Measurements from ENCODE around the gene SLC16A4.
"Not testable (repeated sequence)": the region's sequence is repeated elsewhere in the genome, so short reads cannot be mapped to it uniquely, and the experiment has no call there.

The SLC16A4 gene

DNA sequence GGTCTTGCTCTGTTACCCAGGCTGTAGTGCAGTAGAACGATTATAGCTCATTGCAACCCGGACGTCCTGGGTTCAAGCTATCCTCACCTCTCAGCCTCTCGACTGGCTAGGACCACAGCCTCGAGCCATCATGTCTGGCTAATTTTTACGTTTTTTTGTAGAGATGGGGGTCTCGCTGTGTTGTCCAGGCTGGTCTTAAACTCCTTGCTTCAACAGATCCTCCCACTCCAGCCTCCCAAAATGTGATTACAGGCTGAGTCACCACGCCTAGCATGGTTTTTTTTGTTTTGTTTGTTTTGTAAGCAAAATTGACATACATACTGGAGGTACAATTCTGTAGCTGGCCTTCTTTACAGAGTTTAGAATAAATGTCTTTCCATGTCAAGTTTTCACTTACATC, 17.7 kb upstream of the SLC16A4 start:
- DNase-seq = no peak

DNA sequence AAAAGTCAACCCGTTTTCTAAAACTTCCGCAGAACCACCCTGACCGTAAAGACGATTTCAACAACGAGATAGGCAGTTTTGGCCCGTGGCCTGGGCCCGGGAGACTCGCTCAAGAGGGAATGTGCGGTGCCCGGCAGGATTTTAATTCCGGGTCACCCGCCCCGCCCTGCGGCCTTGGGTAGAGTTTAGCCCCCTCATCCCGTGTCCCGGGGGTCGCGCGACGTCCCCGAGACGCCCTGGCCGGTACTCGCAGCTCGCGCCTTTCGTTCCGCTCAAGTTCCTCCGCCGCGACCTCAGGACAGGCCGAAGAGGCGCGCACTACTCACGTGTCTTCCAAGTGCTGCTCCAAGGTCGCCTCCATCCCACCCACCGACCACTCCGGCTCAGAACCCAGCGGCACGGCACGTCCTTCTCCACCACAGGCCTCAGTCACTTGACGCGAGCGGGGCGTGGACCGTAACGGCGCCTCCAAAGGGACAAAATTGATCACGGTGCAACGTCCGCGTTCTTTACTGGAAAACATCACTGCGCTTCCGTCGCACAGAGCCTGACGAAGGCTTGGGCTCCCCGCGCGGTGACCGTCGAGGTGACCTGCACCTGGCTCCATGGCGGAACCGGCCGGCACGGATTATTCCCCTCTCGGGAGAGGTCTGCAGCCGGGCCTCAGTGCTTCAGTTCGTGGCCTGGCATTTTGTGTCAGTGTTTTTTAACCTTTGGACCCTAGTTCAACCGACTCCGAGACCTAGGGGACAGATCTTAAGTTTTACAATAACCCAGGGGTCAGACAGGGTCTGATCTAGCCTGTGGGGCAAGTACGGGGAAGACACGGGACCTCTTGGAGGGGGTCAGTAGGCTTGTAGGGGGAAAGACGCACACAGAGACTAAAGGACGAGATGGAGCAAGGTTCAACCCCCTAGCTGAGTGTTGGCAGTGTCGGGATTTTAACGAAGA, 16.7 kb upstream of the SLC16A4 start, which contains the start of gene LAMTOR5:
Gene LAMTOR5 (minus strand): TSS at position 435 of the 951 bp plus-strand sequence. CDS start 74 bp downstream, at position 361.
- peak; percentile 88 for DNase-seq

DNA sequence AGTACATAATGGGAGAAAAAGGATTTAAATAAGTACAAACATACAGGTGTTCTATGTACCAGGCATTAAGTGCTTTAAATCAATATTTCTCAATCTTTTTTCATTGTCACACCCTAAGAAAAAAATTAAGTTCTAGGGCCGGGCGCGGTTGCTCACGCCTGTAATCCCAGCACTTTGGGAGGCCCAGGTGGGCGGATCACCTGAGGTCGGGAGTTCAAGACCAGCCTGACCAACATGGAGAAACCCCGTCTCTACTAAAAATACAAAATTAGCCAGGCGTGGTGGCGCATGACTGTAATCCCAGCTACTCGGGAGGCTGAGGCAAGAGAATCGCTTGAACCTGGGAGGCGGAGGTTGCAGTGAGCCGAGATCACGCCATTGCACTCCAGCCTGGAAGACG, 15.6 kb upstream of the SLC16A4 start:
- DNase-seq = not testable (repeated sequence)

DNA sequence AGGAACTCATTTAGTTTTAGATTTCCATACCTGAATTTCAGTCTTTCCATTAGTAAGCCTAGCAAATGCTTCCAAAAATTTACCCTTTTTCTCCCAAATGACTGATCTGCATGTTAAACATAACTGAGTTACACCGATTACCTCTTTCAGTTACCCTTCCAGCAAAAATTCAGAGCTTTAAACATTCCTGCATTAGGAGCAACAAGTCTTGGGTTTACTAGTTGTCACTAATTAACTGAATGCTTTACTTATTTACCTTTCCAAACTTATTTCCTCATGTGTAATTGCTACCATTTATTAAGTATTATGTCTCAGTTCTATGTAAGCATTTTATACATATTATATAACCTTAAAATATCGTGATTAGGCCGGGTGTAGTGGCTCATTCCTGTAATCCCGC, 13.6 kb upstream of the SLC16A4 start:
- DNase-seq = no peak

DNA sequence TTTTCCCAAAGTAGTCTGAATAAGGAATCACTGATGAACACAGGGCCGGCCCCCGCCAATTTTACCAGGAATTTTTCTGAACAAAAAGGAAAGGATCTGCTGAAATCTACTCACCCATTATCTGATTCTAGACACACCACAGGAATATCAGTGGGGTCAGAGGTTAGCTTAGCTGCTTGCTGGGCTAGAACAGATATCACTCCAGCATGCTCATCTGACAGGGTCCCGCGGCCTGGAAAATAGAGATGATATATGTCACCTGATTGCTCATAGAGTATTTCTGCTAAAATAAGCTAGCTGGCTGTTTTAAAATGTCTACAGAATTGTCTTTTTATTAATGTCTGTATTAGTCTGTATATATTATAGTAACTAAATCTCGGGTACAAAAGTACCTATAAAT, 13.0 kb upstream of the SLC16A4 start:
- no peak for DNase-seq

DNA sequence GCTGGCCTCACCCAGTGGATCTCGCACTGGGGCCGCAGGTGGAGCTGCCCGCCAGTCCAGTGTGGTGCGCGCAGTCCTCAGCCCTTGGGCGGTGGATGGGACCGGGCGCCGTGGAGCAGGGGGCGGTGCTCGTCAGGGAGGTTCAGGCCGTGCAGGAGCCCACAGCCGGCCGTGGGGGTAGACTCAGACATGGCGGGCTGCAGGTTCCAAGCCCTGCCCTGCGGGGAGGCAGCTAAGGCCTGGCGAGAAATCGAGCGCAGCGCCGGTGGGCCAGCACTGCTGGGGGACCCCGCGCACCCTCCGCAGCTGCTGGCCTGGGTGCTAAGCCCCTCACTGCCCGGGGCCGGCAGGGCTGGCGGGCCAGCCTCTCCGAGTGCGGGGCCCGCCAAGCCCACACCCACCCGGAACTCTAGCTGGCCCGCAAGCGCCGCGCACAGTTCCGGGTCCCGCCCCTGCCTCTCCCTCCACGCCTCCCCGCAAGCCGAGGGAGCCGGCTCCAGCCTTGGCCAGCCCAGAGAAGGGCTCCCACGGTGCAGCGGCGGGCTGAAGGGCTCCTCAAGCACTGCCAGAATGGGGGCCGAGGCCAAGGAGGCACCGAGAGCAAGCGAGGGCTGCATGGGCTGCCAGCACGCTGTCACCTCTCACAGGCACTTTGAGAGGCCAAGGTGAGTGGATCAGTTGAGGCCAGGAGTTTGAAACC, 5.6 kb upstream of the SLC16A4 start:
- not testable (repeated sequence) for DNase-seq

DNA sequence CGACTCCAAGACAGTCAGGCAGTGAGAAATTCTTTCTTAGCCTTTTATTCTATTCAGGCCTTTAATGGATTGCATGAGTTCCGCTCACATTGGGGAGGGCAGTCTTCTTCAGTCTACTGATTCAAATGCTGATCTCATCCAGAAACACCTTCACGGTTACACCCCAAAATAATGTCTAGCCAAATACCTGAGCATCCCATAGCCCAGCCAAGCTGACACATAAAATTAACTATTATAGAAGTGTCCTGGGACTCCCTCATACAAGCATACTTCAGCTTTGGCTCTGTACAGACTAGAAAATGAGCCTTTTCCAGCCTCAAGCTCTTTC, 3.6 kb upstream of the SLC16A4 start:
- DNase-seq = no peak

DNA sequence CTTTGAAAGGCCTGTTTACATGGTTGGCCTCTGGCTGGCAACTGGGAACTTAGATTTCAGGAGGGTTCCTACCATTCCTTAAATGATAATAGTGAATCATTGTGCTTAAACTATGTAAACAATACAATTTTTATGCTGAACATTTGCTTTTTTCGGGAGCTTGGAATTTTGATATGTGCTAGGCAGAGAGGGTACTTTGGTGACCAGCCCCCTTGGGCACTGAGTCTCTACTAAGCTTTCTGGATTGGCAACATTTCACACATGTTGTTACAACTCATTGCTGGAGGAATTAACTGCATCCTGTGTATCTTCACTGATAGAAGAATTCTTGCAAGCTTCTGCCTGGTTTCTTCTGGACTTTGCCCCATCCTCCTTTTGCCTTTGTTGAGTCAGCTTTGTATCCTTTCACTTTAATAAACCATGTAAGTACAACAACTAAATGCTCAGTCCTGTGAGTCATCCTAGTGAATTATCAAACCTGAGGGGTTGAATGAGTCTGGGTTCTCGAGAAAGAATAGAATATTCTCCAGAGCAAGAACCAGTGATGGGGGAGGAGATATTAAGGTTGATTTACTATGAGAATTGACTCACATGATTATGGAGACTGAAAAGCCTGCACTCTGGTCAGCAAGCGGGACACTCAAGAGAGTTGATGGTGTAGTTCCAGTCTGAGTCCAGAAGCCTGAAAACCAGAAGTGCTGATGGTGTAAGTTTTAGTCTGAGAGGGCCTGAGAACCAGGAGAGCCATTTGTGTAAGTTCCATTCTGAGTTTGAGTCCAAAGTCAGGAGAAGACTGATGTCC, 3.1 kb upstream of the SLC16A4 start:
- no peak for DNase-seq

DNA sequence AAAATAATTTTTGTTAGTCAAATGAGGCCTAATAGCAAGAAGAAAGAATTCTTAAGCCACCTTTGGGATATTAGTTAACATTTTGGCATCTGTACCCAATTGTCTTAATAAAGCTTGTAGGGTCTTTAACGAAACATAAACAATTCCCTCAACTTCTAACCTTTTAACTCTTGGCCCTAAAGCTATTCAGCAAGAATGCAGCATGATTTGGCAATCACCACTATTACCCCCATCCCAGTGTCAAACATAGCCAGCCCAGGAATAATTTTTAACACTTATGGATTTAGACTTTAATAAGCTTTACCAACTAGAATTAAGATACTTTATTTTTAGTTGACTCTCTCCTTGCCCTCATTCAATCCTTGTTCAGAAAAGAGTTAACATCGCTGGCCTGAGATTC, 2.5 kb upstream of the SLC16A4 start:
- no peak for DNase-seq

DNA sequence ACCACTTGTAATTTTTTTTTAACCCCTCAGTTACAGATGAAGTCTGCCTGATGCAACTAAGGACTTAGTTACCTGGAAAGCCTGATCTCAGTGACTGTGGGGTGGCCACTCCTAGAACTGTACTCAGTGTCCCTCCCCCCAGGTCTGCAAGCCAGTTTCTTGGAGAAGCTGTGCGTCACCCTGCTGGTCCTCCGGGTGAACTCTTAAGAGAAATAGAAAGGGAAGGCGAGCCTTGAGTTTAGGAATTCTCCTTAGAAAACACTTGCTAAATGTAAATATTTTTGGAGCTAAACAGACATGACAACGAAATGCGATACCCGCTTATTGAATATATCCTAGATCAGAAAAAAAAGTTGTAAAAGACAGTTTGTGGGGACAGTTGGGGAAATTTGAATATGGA, 730 bp downstream of the SLC16A4 start:
- DNase-seq = no peak

DNA sequence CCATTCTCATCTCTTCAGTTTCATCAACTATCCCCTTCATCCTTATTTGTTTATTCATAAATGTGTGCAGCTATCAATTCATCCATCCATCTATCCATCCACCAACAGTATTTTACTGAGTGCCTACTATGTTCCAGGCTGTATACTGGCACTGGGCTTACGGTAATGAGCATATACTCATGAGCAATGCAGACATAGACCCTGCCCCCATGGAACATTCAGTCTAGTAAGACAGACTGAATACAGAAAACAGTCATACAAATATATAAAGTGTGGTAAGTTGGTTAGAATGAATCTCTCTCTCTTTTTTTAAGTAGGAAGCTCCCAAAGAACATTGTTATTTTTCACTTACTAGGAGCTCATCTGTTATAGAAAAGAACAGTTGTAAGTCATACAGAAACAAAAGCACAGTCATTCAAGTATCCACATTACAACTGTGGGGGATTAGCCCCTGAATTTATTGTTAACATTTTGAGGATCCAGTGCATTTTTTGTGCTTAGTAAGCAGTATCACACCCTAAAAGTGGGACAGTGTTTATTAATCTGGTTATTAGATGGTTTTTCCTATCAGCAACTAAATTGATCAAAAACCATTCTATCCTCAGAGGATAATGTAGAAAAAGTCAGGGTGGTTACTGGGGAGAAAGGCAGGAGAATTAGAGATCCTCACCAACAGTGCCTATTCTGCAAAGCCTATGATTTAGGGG, 3.6 kb downstream of the SLC16A4 start:
- no peak for DNase-seq

DNA sequence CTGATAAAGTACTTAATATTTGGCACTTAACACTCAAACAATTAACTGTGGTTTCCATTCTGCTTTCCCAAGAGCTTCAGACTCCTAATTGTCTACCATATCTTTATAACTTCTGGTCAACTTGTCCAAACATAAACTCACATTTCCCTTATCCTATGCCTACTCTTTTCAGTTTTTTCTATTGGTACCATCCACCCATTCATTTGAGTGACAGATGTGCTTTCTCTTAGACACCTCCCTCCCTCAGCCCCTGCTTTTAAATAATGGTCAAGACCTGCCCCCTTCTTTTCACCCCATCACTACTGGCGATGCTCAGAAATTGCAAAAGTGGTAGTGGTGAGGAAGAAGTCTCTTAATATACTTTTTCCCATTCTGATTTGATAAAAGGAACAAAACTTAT, 5.5 kb downstream of the SLC16A4 start:
- no peak for DNase-seq

DNA sequence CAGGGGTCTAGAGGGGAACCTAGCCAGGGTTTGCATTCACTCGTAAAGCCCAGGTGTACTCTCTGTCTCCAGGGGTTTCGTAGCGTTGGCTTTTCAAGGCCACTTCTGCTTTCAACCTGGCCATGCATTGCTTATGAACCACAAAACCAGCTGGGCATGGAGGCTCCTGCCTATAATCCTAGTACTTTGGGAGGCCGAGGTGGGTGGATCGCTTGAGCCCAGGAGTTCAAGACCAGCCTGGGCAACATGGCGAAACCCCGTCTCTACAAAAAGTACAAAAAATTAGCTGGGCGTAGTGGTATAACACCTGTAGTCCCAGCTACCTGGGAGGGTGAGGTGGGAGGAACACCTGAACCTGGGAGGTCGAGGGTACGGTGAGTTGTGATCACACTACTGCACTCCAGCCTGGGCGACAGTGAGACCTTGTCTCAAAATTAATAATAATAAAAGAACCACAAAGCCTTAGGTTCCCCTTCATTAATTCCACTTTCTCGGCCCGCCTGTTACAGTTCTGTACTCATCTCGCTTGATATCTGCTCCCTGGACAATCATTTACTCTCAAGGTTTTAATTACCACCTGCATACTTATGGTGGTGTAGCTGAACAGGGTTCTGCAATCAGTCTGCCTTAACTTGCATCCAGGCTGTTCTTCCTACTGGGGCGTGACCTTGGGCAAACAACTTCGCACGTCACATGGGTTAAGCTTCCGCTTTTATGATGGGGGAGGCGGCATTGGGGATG, 6.1 kb downstream of the SLC16A4 start:
- no peak for DNase-seq

DNA sequence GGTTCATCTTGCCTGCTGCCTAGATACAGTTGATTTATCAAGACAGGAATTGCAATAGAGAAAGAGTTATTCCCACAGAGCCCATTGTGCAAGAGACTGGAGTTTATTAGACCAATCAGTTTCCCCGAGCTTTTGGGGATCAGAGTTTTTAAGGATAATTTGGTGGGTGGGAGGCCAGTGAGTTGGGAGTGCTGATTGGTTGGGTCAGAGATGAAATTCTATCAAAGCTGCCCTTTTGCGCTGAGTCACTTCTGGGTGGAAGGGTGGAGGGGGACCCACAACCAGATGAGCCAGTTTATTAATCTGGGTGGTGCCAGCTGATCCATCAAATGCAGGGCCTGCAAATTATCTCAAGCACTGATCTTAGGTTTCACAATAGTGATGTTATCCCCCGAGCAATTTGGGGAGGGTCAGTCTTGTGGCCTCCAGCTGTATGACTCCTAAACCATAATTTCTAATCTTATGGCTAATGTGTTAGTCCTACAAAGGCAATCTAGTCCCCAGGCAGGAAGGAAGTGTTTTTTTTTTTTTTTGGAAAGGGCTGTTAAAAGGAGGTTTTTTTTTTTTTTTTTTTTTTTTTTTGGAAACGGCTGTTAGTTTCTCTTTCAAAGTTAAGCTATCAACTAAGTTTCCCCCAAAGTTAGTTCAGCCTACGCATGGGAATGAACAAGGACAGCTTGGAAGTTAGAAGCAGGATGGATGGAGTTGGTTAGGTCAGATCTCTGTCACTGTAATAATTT, 7.4 kb downstream of the SLC16A4 start:
- no peak for DNase-seq

DNA sequence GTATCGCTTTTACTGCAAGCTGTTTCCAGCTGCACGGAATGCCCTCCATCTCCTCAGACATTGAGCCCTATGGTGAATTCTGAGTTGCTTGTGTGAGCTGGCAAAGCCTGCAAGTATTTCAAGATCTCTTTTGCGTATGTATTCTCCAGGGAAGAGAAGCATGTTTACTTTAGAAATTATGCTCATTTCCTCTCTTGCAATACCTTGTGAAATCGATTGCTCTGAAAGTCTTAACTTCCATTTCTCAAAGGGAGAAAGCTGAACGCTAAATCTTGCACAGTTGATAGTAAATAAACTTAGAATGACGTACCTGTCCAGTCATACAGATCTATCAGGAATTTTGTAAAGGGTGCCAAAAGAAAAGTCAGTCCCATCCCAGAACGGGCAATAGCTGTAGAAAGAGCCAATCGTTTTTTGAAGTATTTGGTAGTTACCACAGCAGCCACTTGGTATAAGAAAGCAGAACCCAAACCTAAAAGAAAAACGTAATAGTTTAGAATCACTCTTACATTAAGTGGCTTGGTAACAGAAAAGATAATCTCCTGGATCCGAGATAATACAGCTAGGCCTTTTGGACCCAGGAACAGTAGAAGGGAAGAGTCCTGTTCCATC, 10.0 kb downstream of the SLC16A4 start:
- DNase-seq = no peak

DNA sequence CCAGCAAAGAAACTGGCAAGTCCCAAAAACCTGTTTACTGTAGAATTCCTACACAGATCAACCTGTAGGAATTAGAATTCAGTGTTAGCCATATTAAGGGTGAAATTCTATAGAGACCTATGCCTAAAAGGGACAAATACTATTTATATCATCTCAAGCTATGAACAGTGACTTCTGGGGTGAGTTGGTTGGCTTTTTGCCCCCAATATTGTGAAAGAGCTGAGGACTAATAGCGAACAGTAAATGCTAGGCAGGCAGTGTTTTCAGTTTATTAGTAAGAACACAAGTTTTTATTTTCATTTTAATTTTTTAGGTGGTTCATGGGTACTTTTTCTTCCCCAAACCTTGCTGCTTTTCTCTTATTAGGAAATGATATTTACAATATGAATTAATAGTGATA, 15.3 kb downstream of the SLC16A4 start:
- no peak for DNase-seq

DNA sequence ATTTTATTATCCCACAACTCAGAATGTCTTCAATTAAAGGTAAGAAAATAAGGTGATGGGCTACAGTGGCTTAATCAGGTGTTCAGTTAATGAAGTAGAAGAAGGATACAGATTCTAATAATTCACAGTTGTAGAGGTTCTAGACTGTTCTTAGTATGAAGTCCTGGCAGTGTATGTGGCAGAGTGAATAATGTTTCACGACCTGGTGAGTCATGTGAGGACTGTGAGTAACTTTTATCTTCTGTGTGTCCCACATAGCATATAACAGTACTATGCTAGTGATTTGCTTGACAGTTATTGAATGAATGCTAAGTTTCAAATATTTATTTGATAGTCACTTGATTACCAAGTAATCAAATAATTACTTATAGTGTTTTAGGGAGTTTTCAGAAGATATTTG, 20.0 kb downstream of the SLC16A4 start:
- no peak for DNase-seq

DNA sequence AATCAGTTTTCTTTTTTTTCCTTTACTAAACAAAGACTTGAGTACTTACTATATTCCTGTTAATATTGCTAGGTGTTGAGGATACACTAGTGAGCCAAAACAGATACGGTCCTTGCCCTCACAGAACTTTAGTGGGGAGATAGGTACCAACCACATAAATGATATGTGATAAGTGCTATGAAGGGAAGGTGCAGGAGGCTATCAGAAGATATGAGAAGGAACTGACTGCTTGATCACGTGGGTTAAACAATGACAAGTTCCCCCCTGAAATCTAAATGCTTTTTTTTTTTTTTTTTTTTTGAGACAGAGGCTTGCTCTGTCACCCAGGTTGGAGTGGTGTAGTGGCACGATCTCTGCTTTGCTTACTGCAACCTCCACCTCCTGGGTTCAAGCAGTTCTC, 26.6 kb downstream of the SLC16A4 start:
- no peak for DNase-seq

DNA sequence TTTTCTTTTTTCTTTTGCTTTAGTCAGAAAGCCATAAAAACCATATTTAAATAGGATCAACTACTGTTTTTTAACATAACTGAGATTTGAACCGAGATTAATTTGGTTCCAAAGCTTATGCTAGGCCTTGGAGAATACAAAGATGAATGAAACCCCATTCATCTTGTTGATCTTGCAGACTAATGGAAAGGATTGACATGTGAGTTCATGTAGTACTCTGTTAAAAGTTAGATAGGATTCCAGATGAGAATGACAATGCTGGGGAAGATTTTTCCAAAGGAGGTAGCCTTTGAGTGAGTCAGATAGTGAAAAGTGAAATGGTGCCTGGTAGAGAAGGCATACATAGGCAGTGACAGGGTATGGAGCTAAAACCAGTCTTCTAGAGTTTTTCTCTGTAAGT, 29.0 kb downstream of the SLC16A4 start:
- no peak for DNase-seq

DNA sequence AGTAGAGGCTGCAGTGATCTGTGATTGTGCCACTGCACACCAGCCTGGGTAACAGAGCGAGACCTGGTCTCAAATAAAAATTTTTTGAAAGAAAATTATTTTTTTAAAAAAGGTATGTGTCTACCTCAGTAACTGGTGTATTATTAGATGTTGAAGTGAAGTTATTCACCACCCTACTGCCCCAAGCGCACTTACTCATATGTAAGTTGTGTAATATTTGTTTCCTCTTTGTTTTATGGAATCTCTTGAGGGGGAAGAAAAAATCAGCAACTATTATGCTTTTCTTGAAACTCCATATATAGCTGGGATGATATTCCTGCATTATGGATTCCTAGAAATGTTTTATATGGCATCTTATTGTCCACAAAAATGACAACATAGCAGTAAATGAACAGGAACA, 30.4 kb downstream of the SLC16A4 start:
- DNase-seq = no peak

DNA sequence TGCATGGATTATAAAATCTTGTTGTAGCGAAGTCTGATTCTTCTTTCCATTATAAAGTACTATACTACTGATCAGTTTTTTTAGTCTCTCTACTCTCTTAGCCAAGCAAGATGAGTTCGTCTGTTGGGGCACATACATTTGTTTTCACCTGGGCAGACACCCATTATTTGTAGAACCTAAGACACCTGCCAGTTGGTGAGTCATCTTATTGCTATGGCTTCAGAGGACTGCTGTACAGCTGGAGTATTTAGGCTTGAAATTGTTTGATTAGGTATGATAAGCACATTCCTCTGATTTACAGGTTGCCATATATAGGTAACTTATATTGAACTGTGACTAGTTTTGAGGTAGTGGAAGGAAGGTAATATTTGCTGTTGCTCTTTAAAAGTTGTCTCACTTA, 34.4 kb downstream of the SLC16A4 start:
- DNase-seq = no peak

All from activated CD4-positive, alpha-beta T cell treated with anti-CD3 and anti-CD28 coated beads, Interleukin-2, amount 50 U/mL, for 4 hours (primary cell).